ENCODE measurements around the gene FOXN3.

DNA sequence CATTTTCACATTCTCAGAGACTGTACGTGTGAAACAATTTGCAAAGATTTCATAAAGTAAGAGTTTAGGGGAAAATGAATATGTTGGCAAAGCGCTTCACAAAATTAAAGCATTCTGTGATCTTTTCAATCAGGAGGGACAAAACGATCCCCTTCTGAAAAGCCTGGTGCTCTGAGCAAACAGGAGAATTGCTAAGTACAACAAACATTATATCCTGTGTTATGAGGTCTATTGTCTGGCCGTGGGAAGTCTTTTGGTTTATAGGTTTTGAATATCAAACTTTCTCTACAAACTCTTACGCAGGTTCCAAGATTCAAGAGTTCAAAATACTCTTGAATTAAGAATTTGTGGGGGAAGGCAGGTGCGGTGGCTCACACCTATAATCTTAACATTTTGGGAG lies 7.2 kb upstream of the FOXN3 start:
- TF ChIP-seq POLR2A (IDR thresholded peaks at IDR 0.05; ENCODE audit: low read length), result no peak
- no peak for TF ChIP-seq GATA1 (IDR thresholded peaks at IDR 0.05; ENCODE audit: low read depth, low read length)

Data from erythroblast (primary cell).